C4-2B (cell line): ENCODE data around the gene AP4B1.

Source experiments
- CTCF ChIP-seq: fragments of 450-650 bp; conservative IDR thresholded peaks from 2 replicates; pipeline ENCODE4 v1.5.1; 2017; ENCODE audit warnings: mild to moderate bottlenecking
- ZFX ChIP-seq: fragments of 450-650 bp; IDR thresholded peaks from 2 replicates; pipeline ENCODE4 v1.6.1; 2017

DNA sequence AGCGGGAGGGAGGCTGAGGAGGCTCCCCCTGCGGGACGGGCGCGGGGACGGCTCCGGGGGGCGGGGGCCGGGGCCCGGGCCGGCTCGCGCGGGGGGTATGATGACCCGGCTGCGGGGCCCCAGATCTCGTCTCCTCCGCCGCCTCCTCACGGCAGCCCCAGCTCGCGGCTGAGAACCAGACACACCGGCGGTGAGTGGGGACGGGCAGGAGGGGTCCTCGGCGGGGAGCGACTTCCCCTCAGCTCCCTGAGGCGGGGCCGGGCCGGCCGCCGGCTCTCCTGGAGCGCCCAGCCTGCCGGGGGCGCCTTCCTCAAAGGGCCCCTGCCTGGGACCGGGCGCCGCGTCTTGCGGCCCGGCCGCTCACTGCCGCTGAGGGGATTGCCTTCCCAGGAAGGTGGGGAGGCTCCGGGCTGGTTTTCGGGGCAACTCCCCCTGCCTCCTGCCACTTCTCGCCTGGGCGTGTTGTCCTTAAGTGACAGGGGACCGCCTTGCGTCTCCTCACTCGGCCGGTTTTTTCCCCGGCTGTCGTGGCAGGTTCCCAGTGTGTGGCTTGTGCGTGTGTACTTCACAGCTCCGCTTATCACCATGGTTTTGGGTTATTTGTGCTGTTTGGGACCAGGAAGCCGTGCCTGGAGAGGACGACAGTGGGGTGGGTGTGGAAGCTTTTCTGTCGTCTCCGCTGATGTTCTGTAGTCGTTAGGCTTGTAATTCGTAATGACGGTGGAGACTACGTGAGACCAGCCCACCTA, 25.3 kb upstream of the AP4B1 start:
- TF ChIP-seq CTCF (peak; percentile 37), ZFX (peak; percentile 63)
